GM19035 (cell line): ENCODE results near the gene FKBP5.
"Not testable (repeated sequence)": the region's sequence is repeated elsewhere in the genome, so short reads cannot be mapped to it uniquely, and the experiment has no call there.

ENCODE experiments used
- ATAC-seq: cut with Tn5 transposase; IDR thresholded peaks from one replicate; pipeline ENCODE4 v1.9.1; 2021; ENCODE audit not compliant: unreplicated experiment

FKBP5 gene

GRCh38 chr6:35724059-35724458 is 35.3 kb upstream of the FKBP5 start:
- ATAC-seq, result no peak

GRCh38 chr6:35723587-35723986 is 34.9 kb upstream of the FKBP5 start:
- no peak for ATAC-seq

GRCh38 chr6:35722121-35722761 is 33.5 kb upstream of the FKBP5 start:
- no peak for ATAC-seq

GRCh38 chr6:35719830-35720733 is 31.4 kb upstream of the FKBP5 start:
- ATAC-seq, result no peak

GRCh38 chr6:35719404-35719829 is 30.7 kb upstream of the FKBP5 start:
- ATAC-seq, result no peak

- ATAC-seq, result no peak
These were observed 30.2 kb upstream of the FKBP5 start for GRCh38 chr6:35718911-35719381.

GRCh38 chr6:35718375-35718736 is 29.6 kb upstream of the FKBP5 start:
- no peak for ATAC-seq

GRCh38 chr6:35717449-35718374 is 29.0 kb upstream of the FKBP5 start:
- no peak for ATAC-seq

GRCh38 chr6:35716798-35717197 is 28.1 kb upstream of the FKBP5 start:
- ATAC-seq, result no peak

- no peak for ATAC-seq
These were observed 24.5 kb upstream of the FKBP5 start for GRCh38 chr6:35713006-35713767.

GRCh38 chr6:35711731-35712130 is 23.0 kb upstream of the FKBP5 start:
- no peak for ATAC-seq

GRCh38 chr6:35710241-35710847 is 21.6 kb upstream of the FKBP5 start:
- ATAC-seq, result no peak

- no peak for ATAC-seq
These were observed 19.9 kb upstream of the FKBP5 start for GRCh38 chr6:35708585-35708984.

GRCh38 chr6:35707714-35708407 is 19.1 kb upstream of the FKBP5 start:
- no peak for ATAC-seq

- ATAC-seq, result no peak
These were observed 17.8 kb upstream of the FKBP5 start for GRCh38 chr6:35706468-35706867.

- no peak for ATAC-seq
These were observed 14.8 kb upstream of the FKBP5 start for GRCh38 chr6:35703554-35703953.

GRCh38 chr6:35698858-35699257 is 10.1 kb upstream of the FKBP5 start:
- ATAC-seq, result no peak

- not testable (repeated sequence) for ATAC-seq
These were observed 9.7 kb upstream of the FKBP5 start for GRCh38 chr6:35698430-35698829.

GRCh38 chr6:35694462-35694861 is 5.7 kb upstream of the FKBP5 start:
- no peak for ATAC-seq
